Spleen (tissue), 11 donors: Measurements from ENCODE around the gene LRCH4. TPM values are rescaled to one million over a fixed set of nuclear protein-coding genes. Genes with fewer than 3 reads are reported as not detected.

ENCODE experiments used
- DNase-seq: peaks from one replicate; pipeline ENCODE4 v3.0.0-alpha.2; 2020
- H3K27ac ChIP-seq, 8 donors: fragments of 200-600 bp; sonication (generic) in 7 of 8; 1 replicate in 4 of 8; 2 replicates in 4 of 8; pipeline versions ENCODE4 v1.5.0 to v1.8.0; 2016 to 2021; ENCODE audit warnings: inconsistent platforms in 4 of 8, mild to moderate bottlenecking in 4 of 8, moderate library complexity in 1 of 8
- H3K27me3 ChIP-seq, 7 donors: fragments of 200-600 bp; sonication (generic) in 6 of 7; replicated peaks in 1 of 7; 1 replicate in 4 of 7; 2 replicates in 3 of 7; pipeline versions ENCODE4 v1.5.0 to v1.8.0; 2016 to 2021; ENCODE audit warnings: inconsistent platforms in 3 of 7, mild to moderate bottlenecking in 1 of 7
- H3K36me3 ChIP-seq, 6 donors: fragments of 200-600 bp; sonication (generic) in 5 of 6; 1 replicate in 4 of 6; 2 replicates in 2 of 6; pipeline versions ENCODE4 v1.5.0 to v1.8.0; 2016 to 2021; ENCODE audit warnings: inconsistent platforms in 2 of 6
- H3K4me1 ChIP-seq, 6 donors: fragments of 200-600 bp; sonication (generic) in 5 of 6; 1 replicate in 3 of 6; 2 replicates in 3 of 6; pipeline versions ENCODE4 v1.5.0 to v1.8.0; 2016 to 2021; ENCODE audit warnings: inconsistent platforms in 3 of 6
- H3K4me3 ChIP-seq, 8 donors: fragments of 200-600 bp; sonication (generic) in 7 of 8; 1 replicate in 4 of 8; 2 replicates in 4 of 8; pipeline versions ENCODE4 v1.5.0 to v1.8.0; 2016 to 2021; ENCODE audit warnings: inconsistent platforms in 4 of 8, mild to moderate bottlenecking in 4 of 8, moderate library complexity in 2 of 8
- H3K9me3 ChIP-seq, 8 donors: fragments of 200-600 bp; sonication (generic) in 7 of 8; 1 replicate in 4 of 8; 2 replicates in 4 of 8; pipeline versions ENCODE4 v1.5.0 to v1.8.0; 2016 to 2021; ENCODE audit warnings: inconsistent platforms in 4 of 8
- CTCF ChIP-seq, 11 experiments: fragments of 200-600 bp in 7 of 11; fragments of 450-650 bp in 4 of 11; sonication (generic) in 4 of 11; IDR thresholded peaks in 8 of 11; conservative IDR thresholded peaks in 3 of 11; 1 replicate in 7 of 11; 2 replicates in 4 of 11; pipeline versions ENCODE4 v1.4.0 to v1.8.0; 2016 to 2021; ENCODE audit warnings: antibody characterized with exemption in 11 of 11, inconsistent platforms in 4 of 11, mild to moderate bottlenecking in 1 of 11
- POLR2A ChIP-seq, 3 donors: fragments of 450-650 bp; IDR thresholded peaks; one replicate each; pipeline ENCODE4 v1.5.1; 2017; ENCODE audit warnings: antibody characterized with exemption in 3 of 3, mild to moderate bottlenecking in 1 of 3
- POLR2AphosphoS5 ChIP-seq, 3 donors: sonication (generic); formaldehyde crosslinking; IDR thresholded peaks; one replicate each; pipeline ENCODE4 v1.5.1; 2017; ENCODE audit warnings: antibody characterized with exemption in 3 of 3
- WGBS, 5 donors: extraction: QIAGEN DNeasy Blood & Tissue Kit in 3 of 5; methylation state at CpG; one replicate each; pipeline versions ENCODE4 v1.1.5 to v1.1.7; 2013 to 2018; 5-methylcytosine and 5-hydroxymethylcytosine counted together
- intact Hi-C: fragments of 100-400 bp; cut with DNase I; formaldehyde crosslinking; loops from one replicate; pipeline ENCODE4 v1.15.0; 2023; ENCODE audit warnings: low total_unique reads
- polyA plus RNA-seq, 3 donors: library from polyadenylated mRNA; stranded (reverse); fragments of 200-250 nt; gene quantifications; one replicate each; pipeline ENCODE4 v1.2.1, GENCODE V29; 2013
- total RNA-seq, 7 donors: library from RNA; depleted of rRNA in 3 of 7; stranded (reverse); fragments of >200 nt in 3 of 7; fragmentation: NEBNext Ultra II Directional in 4 of 7; extraction: Animal tissue kit (Norgen Biotek cat#: 25700) in 4 of 7; gene quantifications; one replicate each; pipeline versions ENCODE4 v1.1.0 to v1.2.1, GENCODE V29; 2016 to 2021
- donor health status: healthy with polysubstance abuse.
- donor health status: DM: no; HTN: no; CAD: no; lungs with moderate emphysema.
- donor health status: DM: no; HTN: no; CAD: no.
- donor health status: Bipolar disorder and iron deficiency.
- donor health status: healthy.
- donor health status: DM: no; HTN: no; CAD: no.
- donor health status: DM: yes; HTN: yes; CAD: no.

Gene LRCH4
- total and polyA plus RNA-seq, 10 donors = 145 to 333 (median 197) TPM

GRCh38 chr7:100584054-100584682, 1.8 kb downstream of the LRCH4 start:
- Histone ChIP-seq H3K4me1 (peaks cover 18 to 73% (median 54%) of the 10 kb centered on the region in 6 donors), H3K27ac (peak overlapping the region; percentile 91 to 100 (median 98)), H3K36me3 (peaks cover 15 to 40% (median 29%) of the 10 kb centered on the region in 6 donors), H3K27me3 (no peaks in the 10 kb centered on the region), H3K4me3 (peak overlapping the region; percentile 67 to 98 (median 90)), H3K9me3 (no peaks in the 10 kb centered on the region)
- no peak for TF ChIP-seq POLR2A (IDR thresholded peaks at IDR 0.05)
- TF ChIP-seq POLR2AphosphoS5 (IDR thresholded peaks at IDR 0.05) = peak in 2 of 3 donors; percentile 26 to 61
- no peak for TF ChIP-seq CTCF (IDR thresholded peaks at IDR 0.05 in 8 of 11, conservative IDR thresholded peaks at IDR 0.05 in 3 of 11)
- peak; percentile 79 for DNase-seq
- intact Hi-C loops = no loop called here
- 3 to 18% (median 11%) methylated on average over 14 to 15 of the region's 15 CpGs for WGBS, 5 donors

GRCh38 chr7:100583132-100584053, 2.5 kb downstream of the LRCH4 start:
- Histone ChIP-seq H3K4me1 (peaks cover 18 to 71% (median 53%) of the 10 kb centered on the region in 6 donors), H3K27ac (peak overlapping the region; percentile 91 to 100 (median 98)), H3K9me3 (no peaks in the 10 kb centered on the region), H3K36me3 (peaks cover 15 to 48% (median 36%) of the 10 kb centered on the region in 6 donors), H3K4me3 (peak overlapping the region; percentile 67 to 98 (median 90)), H3K27me3 (no peaks in the 10 kb centered on the region)
- whole genome bisulfite sequencing, 5 donors = 11 to 18% (median 12%) methylated on average over 19 to 23 of the region's 23 CpGs
- intact Hi-C loops = no loop called here
- peak; percentile 95 for DNase-seq
- TF ChIP-seq POLR2AphosphoS5 (IDR thresholded peaks at IDR 0.05) (peak; percentile 72 to 83 (median 79)), POLR2A (IDR thresholded peaks at IDR 0.05) (no peak), CTCF (IDR thresholded peaks at IDR 0.05 in 8 of 11, conservative IDR thresholded peaks at IDR 0.05 in 3 of 11) (no peak)

GRCh38 chr7:100582650-100583049, 3.3 kb downstream of the LRCH4 start:
- DNase-seq = peak; percentile 70
- Histone ChIP-seq H3K4me1 (peaks cover 18 to 64% (median 52%) of the 10 kb centered on the region in 6 donors), H3K27me3 (no peaks in the 10 kb centered on the region), H3K9me3 (no peaks in the 10 kb centered on the region), H3K27ac (peak overlapping the region; percentile 91 to 100 (median 98)), H3K4me3 (peak overlapping the region in 6 of 8 donors; percentile 67 to 98 (median 88)), H3K36me3 (peaks cover 19 to 55% (median 44%) of the 10 kb centered on the region in 6 donors)
- TF ChIP-seq POLR2A (IDR thresholded peaks at IDR 0.05) (no peak), POLR2AphosphoS5 (IDR thresholded peaks at IDR 0.05) (no peak), CTCF (IDR thresholded peaks at IDR 0.05 in 8 of 11, conservative IDR thresholded peaks at IDR 0.05 in 3 of 11) (no peak)
- 57 to 72% (median 62%) methylated on average over 11 of the region's 11 CpGs for WGBS, 5 donors
- intact Hi-C loops = no loop called here
